ENCODE results near the gene AMBP.

AMBP gene

GRCh38 chr9:114072184-114073140 is 5.6 kb downstream of the AMBP start:
- DNase-seq, result no peak

- no peak for DNase-seq
Observed at GRCh38 chr9:114071197-114071795, 6.8 kb downstream of the AMBP start.

- no peak for DNase-seq
Observed at GRCh38 chr9:114070188-114071103, 7.7 kb downstream of the AMBP start.

GRCh38 chr9:114069476-114070187 is 8.5 kb downstream of the AMBP start:
- no peak for DNase-seq

- DNase-seq, result no peak
Observed at GRCh38 chr9:114065304-114065703, 12.8 kb downstream of the AMBP start.

GRCh38 chr9:114061830-114062474 is 16.1 kb downstream of the AMBP start:
- no peak for DNase-seq

- DNase-seq, result no peak
Observed at GRCh38 chr9:114061292-114061691, 16.8 kb downstream of the AMBP start.

- DNase-seq, result no peak
Observed at GRCh38 chr9:114060711-114061110, 17.4 kb downstream of the AMBP start.

- no peak for DNase-seq
Observed at GRCh38 chr9:114060070-114060469, 18.0 kb downstream of the AMBP start.

GRCh38 chr9:114059047-114059803 is 18.9 kb downstream of the AMBP start:
- no peak for DNase-seq

- DNase-seq, result no peak
Observed at GRCh38 chr9:114058688-114059046, 19.4 kb downstream of the AMBP start.

- no peak for DNase-seq
Observed at GRCh38 chr9:114057161-114057885, 20.8 kb downstream of the AMBP start.

- DNase-seq, result no peak
Observed at GRCh38 chr9:114056527-114056926, 21.6 kb downstream of the AMBP start.

GRCh38 chr9:114055894-114056293 is 22.2 kb downstream of the AMBP start:
- DNase-seq, result no peak

GRCh38 chr9:114055061-114055460 is 23.0 kb downstream of the AMBP start:
- no peak for DNase-seq

GRCh38 chr9:114054191-114054690 is 23.9 kb downstream of the AMBP start:
- no peak for DNase-seq

GRCh38 chr9:114053246-114054005 is 24.7 kb downstream of the AMBP start:
- DNase-seq, result no peak

- DNase-seq, result no peak
Observed at GRCh38 chr9:114051706-114052105, 26.4 kb downstream of the AMBP start.

GRCh38 chr9:114051281-114051680 is 26.8 kb downstream of the AMBP start:
- DNase-seq, result no peak

GRCh38 chr9:114050646-114051045 is 27.5 kb downstream of the AMBP start:
- DNase-seq, result no peak
